Activated CD8-positive, alpha-beta memory T cell treated with anti-CD3 and anti-CD28 coated beads, Interleukin-2, amount 50 U/mL, for 48 hours (primary cell): ENCODE measurements around the gene ADH4.
"Not testable (repeated sequence)": the region's sequence is repeated elsewhere in the genome, so short reads cannot be mapped to it uniquely, and the experiment has no call there.

Source experiments
- DNase-seq: peaks from one replicate; pipeline ENCODE4 v3.0.0-alpha.2; 2020

Gene ADH4

GRCh38 chr4:99144070-99144469 is at the start of gene ADH4:
Gene ADH4 (minus strand): TSS chr4:99144297. CDS start chr4:99144222, 75 bp downstream.
- no peak for DNase-seq

GRCh38 chr4:99190336-99190735 is 46.2 kb upstream of the ADH4 start:
- DNase-seq: no peak

- not testable (repeated sequence) for DNase-seq
Measured at GRCh38 chr4:99189900-99190299, 45.8 kb upstream of the ADH4 start.

DNA sequence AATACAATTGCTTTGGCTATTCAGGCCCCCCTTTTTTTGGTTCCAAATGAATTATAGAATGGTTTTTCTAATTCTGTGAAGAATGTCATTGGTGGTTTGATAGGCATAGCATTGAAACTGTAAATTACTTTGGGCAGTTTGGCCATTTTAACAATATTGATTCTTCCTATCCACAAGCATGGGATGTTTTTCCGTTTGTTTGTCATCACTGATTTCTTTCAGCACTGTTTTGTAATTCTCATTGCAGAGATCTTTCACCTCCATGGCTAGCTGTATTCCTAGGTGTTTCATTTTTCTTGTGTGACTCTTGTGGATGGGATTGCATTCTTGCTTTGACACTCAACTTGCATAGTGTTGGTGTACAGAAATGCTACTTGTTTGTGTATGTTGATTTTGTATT is 41.9 kb upstream of the ADH4 start:
- DNase-seq: no peak

DNA sequence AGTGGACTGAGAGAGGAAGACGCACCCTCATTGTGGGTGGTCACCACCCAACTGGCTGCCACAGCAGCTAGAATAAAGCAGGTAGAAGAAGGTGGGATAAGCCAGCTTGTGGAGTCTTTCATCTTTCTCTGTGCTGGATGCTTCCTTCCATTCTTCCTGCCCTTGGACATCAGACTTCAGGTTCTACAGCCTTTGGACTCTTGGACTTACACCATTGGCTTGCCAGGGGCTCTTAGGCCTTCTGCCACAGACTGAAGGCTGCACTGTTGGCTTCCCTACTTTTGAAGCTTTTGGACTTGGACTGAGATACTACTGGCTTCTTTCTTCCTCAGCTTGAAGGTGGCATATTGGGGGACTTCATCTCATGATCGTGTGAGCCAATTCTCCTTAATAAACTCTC is 41.5 kb upstream of the ADH4 start:
- DNase-seq: no peak

GRCh38 chr4:99180382-99181070 is 36.4 kb upstream of the ADH4 start:
- DNase-seq: no peak

GRCh38 chr4:99179626-99180025 is 35.5 kb upstream of the ADH4 start:
- no peak for DNase-seq

DNA sequence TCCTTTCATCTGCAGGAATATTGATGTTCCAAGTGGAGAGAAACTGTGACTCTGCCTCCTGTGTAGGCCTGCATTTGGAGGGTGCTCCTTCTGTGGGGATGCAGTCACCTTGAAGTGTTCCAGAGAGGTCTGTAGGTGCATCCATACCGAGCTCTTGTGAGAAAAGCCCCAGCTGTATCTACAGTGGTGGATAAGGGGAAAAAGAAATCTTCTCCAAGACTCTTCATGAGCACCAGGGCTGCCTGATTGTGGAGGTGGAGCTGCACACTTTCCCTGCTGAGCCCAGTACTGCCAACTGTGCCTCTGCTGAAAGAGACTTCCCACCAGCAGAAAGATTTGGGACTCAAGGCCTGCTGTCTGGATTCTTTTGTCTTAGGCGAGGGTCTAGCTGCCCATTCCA is 35.1 kb upstream of the ADH4 start:
- DNase-seq: no peak

- DNase-seq: no peak
Measured at GRCh38 chr4:99166544-99166943, 22.4 kb upstream of the ADH4 start.

DNA sequence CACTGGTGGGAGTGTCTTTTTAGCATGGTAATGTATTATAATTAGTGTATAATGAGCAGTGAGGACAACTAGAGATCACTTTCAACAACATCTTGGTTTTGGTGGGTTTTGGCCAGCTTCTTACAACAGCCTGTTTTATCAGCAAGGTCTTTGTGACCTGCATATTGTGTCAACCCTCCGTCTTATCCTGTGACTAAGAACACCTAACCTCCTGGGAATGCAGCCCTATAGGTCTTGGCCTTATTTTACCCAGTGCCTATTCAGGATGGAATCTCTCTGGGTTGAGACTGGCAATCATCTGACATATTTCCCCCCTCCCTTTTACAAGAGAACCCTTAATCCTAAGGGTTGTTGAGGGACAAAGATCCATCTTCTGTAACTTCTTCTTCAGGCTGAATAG is 21.9 kb upstream of the ADH4 start:
- DNase-seq: no peak

GRCh38 chr4:99161373-99162099 is 17.4 kb upstream of the ADH4 start:
- DNase-seq: no peak

- no peak for DNase-seq
Measured at GRCh38 chr4:99159699-99160098, 15.6 kb upstream of the ADH4 start.

DNA sequence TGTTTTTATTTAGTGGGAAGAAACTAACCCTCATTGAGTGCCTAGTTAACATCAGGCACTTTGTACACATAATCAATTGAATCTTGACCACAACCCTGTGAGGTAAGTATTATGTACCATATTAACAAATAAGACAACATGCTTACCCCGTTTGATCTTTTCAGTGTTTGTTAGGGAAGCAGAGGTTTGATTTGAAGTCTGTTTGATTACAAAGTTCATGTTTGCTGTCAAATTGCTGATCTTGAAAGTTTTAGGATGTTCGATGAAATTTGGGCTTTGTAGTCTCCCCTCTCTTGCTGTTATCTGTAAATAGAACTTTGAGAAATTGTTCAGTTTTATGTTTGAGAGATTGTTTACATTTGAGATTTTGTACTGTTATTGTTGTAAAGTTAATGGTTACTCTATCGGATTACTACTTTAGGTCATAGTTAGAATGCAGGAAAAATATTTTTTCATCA is 13.4 kb upstream of the ADH4 start:
- DNase-seq: no peak

DNA sequence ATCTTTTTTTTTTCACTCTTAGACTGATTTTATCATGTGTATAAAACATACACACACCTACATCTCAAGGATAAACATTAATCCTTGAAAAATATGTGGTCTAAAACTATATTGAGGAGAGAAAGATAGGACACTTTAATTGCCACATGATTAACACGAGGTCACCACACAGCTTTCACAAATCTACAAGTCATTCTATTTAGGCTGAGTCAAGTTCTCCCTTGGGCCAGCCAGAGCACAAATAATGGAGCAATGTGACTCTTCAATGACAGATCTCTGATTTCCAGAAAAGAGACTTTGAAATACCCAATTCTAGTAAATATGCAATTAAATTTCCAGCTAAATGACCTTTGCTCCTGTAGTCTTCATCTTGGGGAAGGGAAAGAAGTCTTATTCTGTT is 12.9 kb upstream of the ADH4 start:
- DNase-seq: no peak

DNA sequence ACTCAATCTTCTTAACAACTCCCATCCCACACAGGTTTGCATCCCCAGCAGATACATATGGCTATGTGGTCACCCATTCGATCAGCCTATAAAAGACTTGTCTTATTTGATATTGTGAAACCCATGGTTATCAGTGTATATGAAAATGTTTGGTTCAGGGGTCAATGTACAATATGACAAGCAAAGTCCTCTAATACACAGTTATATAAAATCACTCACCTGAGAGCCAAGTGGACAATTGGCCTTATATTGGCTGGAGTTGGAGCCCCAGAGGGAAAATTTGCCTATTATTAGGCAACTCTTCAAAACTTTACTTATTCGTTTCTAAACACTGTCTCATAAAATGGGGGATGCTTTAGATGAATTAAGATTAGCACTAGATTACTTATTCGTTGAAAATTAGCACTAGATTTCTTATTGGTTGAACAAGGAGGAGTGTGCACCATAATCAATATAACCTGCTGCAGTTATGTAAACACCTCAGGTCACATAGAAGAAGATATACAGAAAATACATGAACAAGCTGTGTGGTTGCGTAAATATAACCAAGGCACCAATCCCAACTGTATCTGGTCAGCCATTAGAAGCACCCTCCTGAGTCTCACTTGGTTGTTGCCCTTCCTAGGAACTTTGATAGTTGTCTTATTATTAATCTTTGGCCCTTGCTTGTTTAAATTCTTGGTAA is 10.7 kb upstream of the ADH4 start:
- DNase-seq: no peak

DNA sequence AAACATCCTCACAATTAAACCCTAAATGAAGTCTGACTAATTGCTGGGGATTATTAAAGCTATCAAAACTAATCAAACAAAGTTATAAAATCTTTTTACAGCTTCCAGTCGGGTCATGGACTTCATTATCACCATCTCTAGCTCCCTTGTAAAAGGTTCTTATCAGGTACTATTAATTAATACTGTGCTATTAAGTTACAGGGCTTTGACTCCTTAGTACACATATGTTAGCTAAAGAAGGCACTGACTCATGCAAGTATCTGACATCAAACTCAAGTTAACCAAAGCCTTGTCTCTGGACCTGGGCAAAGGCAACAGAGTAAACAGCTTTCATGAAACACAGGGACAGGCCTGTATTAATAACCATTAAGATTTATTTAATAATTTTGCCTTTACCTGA is 7.9 kb upstream of the ADH4 start:
- no peak for DNase-seq

DNA sequence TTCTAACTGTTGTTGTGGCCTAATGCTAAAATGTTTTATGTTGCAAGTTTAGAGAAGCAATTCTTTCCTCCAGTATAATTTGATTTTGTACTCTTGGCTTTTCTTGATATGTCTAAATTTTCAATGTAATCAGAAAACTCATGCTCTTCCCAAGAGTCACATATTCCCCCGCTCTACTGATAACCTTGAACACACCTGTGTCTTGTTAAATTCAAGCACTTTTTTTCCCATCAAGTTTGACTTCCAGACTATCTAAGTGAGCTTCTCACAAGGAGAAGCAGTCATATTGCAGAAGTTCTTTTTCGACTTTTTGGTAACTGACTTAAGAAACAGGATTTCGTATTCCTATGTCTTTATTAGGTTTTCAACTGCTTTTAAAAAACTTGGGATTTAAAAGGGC is 7.4 kb upstream of the ADH4 start:
- DNase-seq: no peak

DNA sequence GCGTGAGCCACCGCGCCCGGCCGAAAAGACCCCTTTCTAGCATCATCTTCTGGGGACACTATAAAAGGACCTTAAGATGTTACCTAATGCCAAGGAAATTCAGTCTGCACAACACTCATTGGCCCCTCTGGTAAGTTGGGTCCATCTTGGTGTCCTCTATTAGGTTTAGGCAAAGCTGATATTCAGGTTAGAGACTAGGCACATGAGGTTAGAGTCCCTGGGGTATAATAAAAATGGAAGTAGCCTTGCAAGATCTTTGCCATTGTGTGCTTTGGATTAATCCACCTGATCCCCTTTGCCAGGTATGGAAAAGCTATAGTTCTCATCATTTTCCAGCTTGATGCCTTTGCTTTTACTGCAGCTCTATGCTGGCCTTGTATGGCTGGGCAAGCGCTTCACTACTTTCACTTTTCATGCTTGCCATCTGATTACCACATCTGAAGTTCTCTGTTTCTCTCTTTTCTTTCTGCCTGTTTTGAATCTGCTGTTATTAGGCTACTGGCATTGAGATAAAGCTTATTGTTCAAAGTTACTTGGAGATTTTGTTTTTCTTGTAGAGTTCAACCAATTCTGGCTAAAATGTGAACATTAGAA is 5.4 kb upstream of the ADH4 start:
- DNase-seq: no peak

- no peak for DNase-seq
Measured at GRCh38 chr4:99148550-99148949, 4.5 kb upstream of the ADH4 start.

DNA sequence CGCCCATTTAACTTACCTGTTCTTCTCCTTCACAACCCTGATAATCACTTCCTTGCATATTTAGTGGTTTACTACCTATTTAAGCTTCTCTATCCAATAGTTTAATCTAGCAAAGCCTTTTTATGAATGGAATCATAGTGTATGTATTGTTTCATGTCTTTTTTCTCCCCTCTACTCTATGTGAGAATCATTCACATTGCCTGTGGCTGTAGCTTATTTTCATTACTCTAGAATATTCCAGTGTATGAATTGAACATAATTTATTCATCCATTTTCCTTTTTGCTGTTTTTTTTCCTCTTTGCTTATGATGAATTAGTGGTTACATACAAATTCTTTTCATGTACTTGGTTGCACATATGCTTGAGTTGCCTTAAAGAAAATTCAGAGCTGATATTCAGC is 490 bp upstream of the ADH4 start:
- no peak for DNase-seq

GRCh38 chr4:99136329-99136728 is 7.8 kb downstream of the ADH4 start:
- no peak for DNase-seq

- no peak for DNase-seq
Measured at GRCh38 chr4:99135541-99136162, 8.4 kb downstream of the ADH4 start.

DNA sequence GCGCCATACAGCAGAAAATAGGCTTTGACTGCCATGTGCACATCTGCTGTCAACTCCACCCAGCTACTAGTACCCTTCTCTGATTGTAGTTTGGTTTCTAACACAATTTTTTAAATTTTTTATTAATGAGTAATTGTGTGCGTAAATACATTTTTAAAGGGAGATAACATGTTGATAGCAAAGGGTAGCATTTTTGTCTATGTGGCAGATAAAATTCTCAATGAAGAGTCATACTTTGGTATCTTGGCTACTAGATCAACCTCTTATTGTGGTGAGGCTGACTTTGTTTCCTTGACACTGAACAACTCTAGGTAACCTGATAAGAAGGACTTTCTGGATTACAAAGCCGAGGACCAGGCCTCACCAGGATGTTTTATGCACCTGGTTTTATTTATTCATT is 9.5 kb downstream of the ADH4 start:
- no peak for DNase-seq
